ENCODE data around the gene TAGAP. TPM values are rescaled to one million over a fixed set of nuclear protein-coding genes. Genes with fewer than 3 reads are reported as not detected.
"Not testable (repeated sequence)": the region's sequence is repeated elsewhere in the genome, so short reads cannot be mapped to it uniquely, and the experiment has no call there.

The TAGAP gene
- total RNA-seq, 8 experiments from 2014 or later = 0.13 to 1.4 (median 0.26) TPM

DNA sequence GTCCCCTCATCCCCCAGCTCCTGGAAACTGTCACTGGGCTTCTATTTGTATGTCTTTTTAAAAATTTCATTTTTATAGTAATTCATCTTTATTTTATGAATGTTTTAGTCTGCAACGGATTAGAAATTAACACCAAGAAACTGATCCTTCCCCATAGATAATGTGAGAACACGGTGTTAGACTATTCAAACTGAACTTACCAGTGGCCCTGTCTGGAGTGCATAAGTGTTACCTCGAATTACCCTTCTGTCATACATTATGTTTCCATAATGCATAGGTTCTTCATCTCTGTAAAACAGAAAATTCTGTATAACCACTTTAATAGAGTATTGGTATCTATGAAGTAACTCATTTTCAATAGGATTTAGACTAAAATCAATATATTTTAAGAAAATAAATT is 51.2 kb downstream of the TAGAP start:
- in situ Hi-C loops (cut with MboI; ENCODE audit: low pct_unique_long_range_greater_than_20kb in 2 of 9, low sequenced_read_pairs in 9 of 9, unreplicated experiment in 9 of 9) = loop anchor here in 1 of 9 experiments (25.0 kb wide), 1 partner anchor 281 kb away; no protein-coding TSS in a partner anchor
- H3K4me1 ChIP-seq (replicated peaks in 1 of 2) = no peaks in the 10 kb centered on the region
- H3K27ac ChIP-seq = no peak overlapping the region
- no peak overlapping the region for H3K4me3 ChIP-seq
- ATAC-seq (replicated peaks in 6 of 8) = no peak
- 56 to 100% (median 94%) methylated on average over 1 to 3 of the region's 3 CpGs; no CpG with 5 or more reads in 1 of the 10 experiments for WGBS, 10 experiments

DNA sequence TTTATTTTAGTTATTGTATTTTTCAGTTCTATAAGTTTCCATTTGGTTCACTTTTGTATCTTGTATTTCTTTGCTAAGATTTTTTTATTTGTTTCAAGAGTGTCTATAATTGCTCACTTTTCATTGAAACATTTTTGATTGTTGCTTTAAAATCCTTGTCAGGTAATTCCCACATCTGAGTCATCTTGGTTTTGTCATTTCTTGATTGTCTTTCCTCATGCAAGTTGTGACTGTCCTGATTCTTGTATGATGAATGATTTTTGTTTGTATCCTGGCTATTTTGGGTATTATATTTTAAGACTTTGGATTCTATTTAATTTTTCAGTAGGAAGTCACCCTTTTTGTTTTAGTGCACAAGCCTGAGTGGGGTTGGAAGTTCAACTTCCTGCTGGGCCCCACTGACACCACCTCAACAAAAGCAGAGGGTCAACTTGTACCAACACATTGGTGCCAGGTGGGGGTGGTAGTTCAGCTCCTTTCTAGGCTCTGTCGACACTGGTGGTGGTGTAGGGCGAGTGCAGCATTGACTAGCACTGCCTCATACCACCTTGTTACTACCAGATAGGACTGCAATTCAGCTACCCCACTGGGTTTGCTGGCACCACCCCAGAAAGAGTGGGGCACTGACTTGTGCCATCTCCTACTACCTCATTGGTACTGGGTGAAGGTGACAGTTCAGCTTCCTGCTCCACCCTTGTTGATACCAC is 53.6 kb downstream of the TAGAP start:
- Histone ChIP-seq H3K4me1 (replicated peaks in 1 of 2) (no peaks in the 10 kb centered on the region), H3K4me3 (no peak overlapping the region), H3K27ac (no peak overlapping the region)
- ATAC-seq (replicated peaks in 6 of 8) = no peak
- in situ Hi-C loops (cut with MboI; ENCODE audit: low pct_unique_long_range_greater_than_20kb in 2 of 9, low sequenced_read_pairs in 9 of 9, unreplicated experiment in 9 of 9) = loop anchor here in 1 of 9 experiments (25.0 kb wide), 1 partner anchor 279 kb away; no protein-coding TSS in a partner anchor
- 100% methylated on average over 2 of the region's 2 CpGs; no CpG with 5 or more reads in 7 of the 10 experiments for WGBS, 10 experiments

GRCh38 chr6:158989711-158990110 is 55.1 kb downstream of the TAGAP start:
- H3K27ac ChIP-seq; H3K4me1 ChIP-seq (replicated peaks in 1 of 2); H3K4me3 ChIP-seq; ATAC-seq (replicated peaks in 6 of 8): not testable (repeated sequence)
- in situ Hi-C loops (cut with MboI; ENCODE audit: low pct_unique_long_range_greater_than_20kb in 2 of 9, low sequenced_read_pairs in 9 of 9, unreplicated experiment in 9 of 9) = loop anchor here in 1 of 9 experiments (25.0 kb wide), 1 partner anchor 277 kb away; no protein-coding TSS in a partner anchor
- 14 to 100% (median 68%) methylated on average over 1 to 2 of the region's 2 CpGs; no CpG with 5 or more reads in 2 of the 10 experiments for WGBS, 10 experiments

GRCh38 chr6:158988477-158988876 is 56.3 kb downstream of the TAGAP start:
- in situ Hi-C loops (cut with MboI; ENCODE audit: low pct_unique_long_range_greater_than_20kb in 2 of 9, low sequenced_read_pairs in 9 of 9, unreplicated experiment in 9 of 9) = loop anchor here in 1 of 9 experiments (25.0 kb wide), 1 partner anchor 276 kb away; no protein-coding TSS in a partner anchor
- H3K4me1 ChIP-seq (replicated peaks in 1 of 2) = no peaks in the 10 kb centered on the region
- no peak for ATAC-seq (replicated peaks in 6 of 8)

DNA sequence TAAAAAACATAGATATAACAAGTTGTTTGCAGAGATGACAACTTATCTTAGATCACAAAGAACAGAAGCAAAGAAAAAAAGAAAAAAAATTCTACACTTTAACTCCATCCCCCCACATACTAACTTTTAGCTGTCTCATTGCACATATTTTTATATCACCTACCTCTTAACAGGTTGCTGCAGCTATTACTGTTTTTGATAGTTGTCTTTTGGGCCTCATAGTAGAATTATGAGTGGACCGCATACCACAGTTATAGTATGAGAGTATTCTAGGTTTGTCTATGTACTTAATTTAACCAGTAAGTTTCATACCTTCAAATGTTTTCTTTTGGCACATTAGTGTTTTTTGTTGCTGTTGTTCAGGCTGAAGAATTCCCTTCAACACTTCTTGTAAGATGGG is 57.1 kb downstream of the TAGAP start:
- WGBS, 10 experiments = 83 to 100% (median 100%) methylated on average over 1 of the region's 1 CpG; no CpG with 5 or more reads in 2 of the 10 experiments
- H3K27ac ChIP-seq = no peak overlapping the region
- no peaks in the 10 kb centered on the region for H3K4me1 ChIP-seq (replicated peaks in 1 of 2)
- no peak for ATAC-seq (replicated peaks in 6 of 8)
- in situ Hi-C loops (cut with MboI; ENCODE audit: low pct_unique_long_range_greater_than_20kb in 2 of 9, low sequenced_read_pairs in 9 of 9, unreplicated experiment in 9 of 9) = loop anchor here in 1 of 9 experiments (25.0 kb wide), 1 partner anchor 275 kb away; no protein-coding TSS in a partner anchor
- no peak overlapping the region for H3K4me3 ChIP-seq

More at GRCh38 chr6:158988477-158988876, 56.3 kb downstream of the TAGAP start:
- H3K4me3 ChIP-seq = no peak overlapping the region
- H3K27ac ChIP-seq = no peak overlapping the region
- 95 to 100% (median 100%) methylated on average over 1 of the region's 1 CpG for WGBS, 10 experiments

Other genes with a start within 250 kb of the TAGAP start
- gene EZR, start 225.6 kb downstream of the TAGAP start, total RNA-seq = 100 to 1,000 TPM in 1 of 8 experiments, 10 to 100 TPM in 7; 10.9 to 180 (median 24.5) TPM
- 10 to 100 TPM in 1 of 8 experiments, 1 to 10 TPM in 7; 2.8 to 13.7 (median 4.7) TPM for gene RSPH3, start 44.8 kb downstream of the TAGAP start, total RNA-seq
- gene FNDC1, start 124.4 kb upstream of the TAGAP start, total RNA-seq = 10 to 100 TPM in 1 of 8 experiments, 1 to 10 TPM in 2, under 1 TPM in 5; 0.05 to 50.8 (median 0.42) TPM